NCI-H2196 treated with DMSO at 0.1 percent for 48 hours (cell line): Measurements from ENCODE around the gene LRRC72.
"Not testable (repeated sequence)": the region's sequence is repeated elsewhere in the genome, so short reads cannot be mapped to it uniquely, and the experiment has no call there.

Experiments used
- DNase-seq: peaks from one replicate; lab custom pipeline; 2025; ENCODE audit not compliant: unreplicated experiment; lab: John Stamatoyannopoulos, UW

LRRC72 gene

GRCh38 chr7:16524332-16524731, 2.3 kb upstream of the LRRC72 start:
- DNase-seq, result no peak

GRCh38 chr7:16528520-16528919, 1.9 kb downstream of the LRRC72 start:
- DNase-seq, result no peak

- DNase-seq, result no peak
Measured at GRCh38 chr7:16529697-16530096, 3.1 kb downstream of the LRRC72 start.

- no peak for DNase-seq
Measured at GRCh38 chr7:16531707-16532106, 5.1 kb downstream of the LRRC72 start.

- DNase-seq, result no peak
Measured at GRCh38 chr7:16532272-16532671, 5.6 kb downstream of the LRRC72 start.

- no peak for DNase-seq
Measured at GRCh38 chr7:16535500-16535899, 8.9 kb downstream of the LRRC72 start.

GRCh38 chr7:16540559-16540958, 13.9 kb downstream of the LRRC72 start:
- not testable (repeated sequence) for DNase-seq

GRCh38 chr7:16542401-16542800, 15.8 kb downstream of the LRRC72 start:
- DNase-seq, result no peak

- no peak for DNase-seq
Measured at GRCh38 chr7:16543456-16543855, 16.8 kb downstream of the LRRC72 start.

- no peak for DNase-seq
Measured at GRCh38 chr7:16546921-16547505, 20.4 kb downstream of the LRRC72 start.

GRCh38 chr7:16548428-16548827, 21.8 kb downstream of the LRRC72 start:
- DNase-seq, result no peak

GRCh38 chr7:16550671-16551070, 24.0 kb downstream of the LRRC72 start:
- DNase-seq, result no peak

GRCh38 chr7:16554518-16555236, 28.1 kb downstream of the LRRC72 start:
- DNase-seq, result no peak

- DNase-seq, result no peak
Measured at GRCh38 chr7:16556359-16556758, 29.7 kb downstream of the LRRC72 start.

- DNase-seq, result no peak
Measured at GRCh38 chr7:16558761-16559302, 32.2 kb downstream of the LRRC72 start.

GRCh38 chr7:16559497-16560179, 33.0 kb downstream of the LRRC72 start:
- no peak for DNase-seq

- no peak for DNase-seq
Measured at GRCh38 chr7:16561943-16562342, 35.3 kb downstream of the LRRC72 start.

- no peak for DNase-seq
Measured at GRCh38 chr7:16562456-16563220, 36.0 kb downstream of the LRRC72 start.

GRCh38 chr7:16563281-16564022, 36.8 kb downstream of the LRRC72 start:
- DNase-seq, result no peak

GRCh38 chr7:16564023-16564380, 37.4 kb downstream of the LRRC72 start:
- DNase-seq, result no peak
